ENCODE data around the gene PDE4D. TPM values are rescaled to one million over a fixed set of nuclear protein-coding genes. Genes with fewer than 3 reads are reported as not detected.

PDE4D gene
- polyA plus RNA-seq, 3 donors, result 1.3 to 22.7 (median 11.0) TPM

- 79 to 96% (median 93%) methylated on average over 3 of the region's 3 CpGs for WGBS, 3 donors
- H3K27ac ChIP-seq (ENCODE audit: low read depth, low read length), result no peak overlapping the region
Observed at GRCh38 chr5:59729357-59729756, 164.2 kb downstream of the PDE4D start.

DNA sequence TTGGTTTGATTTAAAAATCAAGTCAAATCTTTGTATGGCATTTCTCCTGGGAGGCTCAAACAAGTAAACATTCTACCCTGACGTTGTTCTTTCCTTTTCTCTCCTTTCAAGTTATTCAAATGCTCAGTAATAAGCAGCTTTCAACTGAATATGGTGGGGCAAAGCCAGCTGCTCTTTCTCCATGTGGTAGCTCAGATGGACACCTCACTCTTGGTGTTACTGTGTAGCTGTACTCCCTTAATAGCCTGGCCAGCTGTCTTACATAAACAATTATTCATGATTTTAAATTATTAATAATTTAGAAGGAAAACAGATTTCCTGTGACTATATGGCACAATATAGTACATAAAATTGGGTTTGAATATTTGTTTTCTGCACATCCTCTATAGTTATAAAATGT, 165.2 kb downstream of the PDE4D start:
- H3K27ac ChIP-seq (ENCODE audit: low read depth, low read length), result no peak overlapping the region

DNA sequence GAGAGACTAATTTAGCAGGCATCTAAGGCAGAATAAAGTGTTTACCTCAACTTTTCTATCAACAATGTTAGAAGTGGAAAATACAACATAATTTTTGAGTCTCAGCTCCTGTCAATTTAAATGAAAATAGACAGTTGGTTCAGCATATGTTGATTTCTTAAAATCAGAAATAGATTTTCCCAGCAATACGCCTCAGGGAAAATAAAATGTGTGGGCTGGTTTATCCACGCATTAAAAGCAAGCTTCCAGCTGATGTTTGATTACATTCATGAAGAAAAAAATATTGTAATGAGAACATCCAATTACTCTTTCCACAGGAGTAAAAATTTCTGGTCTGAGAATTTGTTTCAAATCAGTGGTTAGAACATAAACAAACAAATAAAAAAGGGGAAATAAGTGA, 166.3 kb downstream of the PDE4D start:
- H3K27ac ChIP-seq (ENCODE audit: low read depth, low read length), result no peak overlapping the region
- 89 to 93% (median 91%) methylated on average over 2 of the region's 2 CpGs for WGBS, 3 donors

More for the DNA sequence above, 165.2 kb downstream of the PDE4D start:
- 40 to 66% (median 60%) methylated on average over 1 of the region's 1 CpG for WGBS, 3 donors

GRCh38 chr5:59725392-59725767, 168.1 kb downstream of the PDE4D start:
- H3K27ac ChIP-seq (ENCODE audit: low read depth, low read length), result no peak overlapping the region
- 61 to 87% (median 77%) methylated on average over 1 of the region's 1 CpG for WGBS, 3 donors

DNA sequence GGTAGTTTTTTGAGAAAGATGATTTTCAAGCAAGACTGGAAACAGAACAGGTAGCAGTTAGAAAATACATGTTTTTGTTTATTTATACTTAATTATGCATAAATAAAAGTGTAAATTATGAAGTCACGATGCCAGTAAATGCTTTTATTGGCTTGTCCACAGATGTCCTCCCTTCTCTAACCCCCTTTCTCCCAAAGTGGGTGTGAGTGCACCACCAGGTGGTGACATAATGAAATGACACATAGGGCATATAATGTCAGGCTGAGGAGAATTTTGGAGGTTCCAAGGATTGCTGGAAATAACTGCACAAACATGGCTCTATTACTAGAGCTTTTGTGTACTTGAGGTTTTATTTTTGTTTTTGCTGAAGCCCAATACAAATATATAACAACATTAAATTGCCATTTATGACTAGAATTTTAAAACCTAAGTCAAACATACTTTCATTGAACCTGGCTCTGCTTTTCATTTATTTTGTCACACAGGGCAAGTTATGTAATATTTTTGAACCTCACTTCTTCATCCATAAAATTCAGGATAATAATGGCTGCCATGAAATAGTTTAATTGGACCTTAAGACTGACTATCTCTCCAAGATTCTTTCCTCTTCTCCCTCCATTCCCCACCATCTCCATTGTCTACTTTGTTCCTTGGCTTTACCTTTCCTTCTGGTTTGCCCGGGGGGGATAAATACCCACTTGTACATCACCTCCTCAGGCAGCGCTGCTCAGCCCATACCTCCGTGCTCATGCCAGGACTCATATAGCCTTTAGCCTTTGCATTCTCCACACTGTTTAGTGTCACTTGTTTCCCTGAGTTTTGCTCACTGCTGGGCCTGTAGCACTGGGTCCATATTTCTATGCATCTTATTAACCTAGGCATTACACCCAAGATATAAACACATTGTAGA, 168.8 kb downstream of the PDE4D start:
- 68 to 79% (median 75%) methylated on average over 4 of the region's 4 CpGs for WGBS, 3 donors

GRCh38 chr5:59722874-59723273, 170.7 kb downstream of the PDE4D start:
- H3K27ac ChIP-seq (ENCODE audit: low read depth, low read length), result no peak overlapping the region
- WGBS, 3 donors, result 82 to 91% (median 90%) methylated on average over 2 of the region's 2 CpGs

More for the DNA sequence above, 168.8 kb downstream of the PDE4D start:
- H3K27ac ChIP-seq (ENCODE audit: low read depth, low read length), result no peak overlapping the region

DNA sequence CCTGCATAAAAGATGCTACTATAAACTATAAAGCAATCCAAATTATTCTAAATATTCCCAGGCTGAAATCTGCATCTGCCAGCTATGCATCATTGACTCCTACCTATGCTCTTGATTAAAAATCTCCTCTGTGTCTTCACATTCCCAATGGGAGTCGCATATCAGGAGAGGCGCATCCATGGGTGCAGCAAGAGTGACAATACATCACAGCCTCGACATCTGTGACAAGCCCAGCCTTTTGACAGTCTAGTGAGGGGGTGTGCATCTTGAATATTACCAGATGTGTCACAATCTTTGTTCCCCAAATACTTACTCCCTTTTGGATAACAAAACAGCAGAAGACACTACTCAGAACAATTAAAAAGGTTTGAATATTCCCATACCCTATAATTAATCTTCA, 171.8 kb downstream of the PDE4D start:
- no peak overlapping the region for H3K27ac ChIP-seq (ENCODE audit: low read depth, low read length)
- 82 to 90% (median 88%) methylated on average over 3 of the region's 3 CpGs for WGBS, 3 donors

- 92 to 100% (median 100%) methylated on average over 1 of the region's 1 CpG for WGBS, 3 donors
Observed at GRCh38 chr5:59720063-59720462, 173.5 kb downstream of the PDE4D start.

GRCh38 chr5:59716966-59717500, 176.5 kb downstream of the PDE4D start:
- WGBS, 3 donors, result 30 to 93% (median 85%) methylated on average over 1 of the region's 1 CpG
- no peak overlapping the region for H3K27ac ChIP-seq (ENCODE audit: low read depth, low read length)

More at GRCh38 chr5:59720063-59720462, 173.5 kb downstream of the PDE4D start:
- no peak overlapping the region for H3K27ac ChIP-seq (ENCODE audit: low read depth, low read length)

GRCh38 chr5:59716029-59716428, 177.5 kb downstream of the PDE4D start:
- 83 to 90% (median 88%) methylated on average over 9 of the region's 9 CpGs for WGBS, 3 donors
- no peak overlapping the region for H3K27ac ChIP-seq (ENCODE audit: low read depth, low read length)

- H3K27ac ChIP-seq (ENCODE audit: low read depth, low read length), result no peak overlapping the region
- 91 to 95% (median 93%) methylated on average over 5 of the region's 5 CpGs for WGBS, 3 donors
Observed at GRCh38 chr5:59715228-59715627, 178.3 kb downstream of the PDE4D start.

DNA sequence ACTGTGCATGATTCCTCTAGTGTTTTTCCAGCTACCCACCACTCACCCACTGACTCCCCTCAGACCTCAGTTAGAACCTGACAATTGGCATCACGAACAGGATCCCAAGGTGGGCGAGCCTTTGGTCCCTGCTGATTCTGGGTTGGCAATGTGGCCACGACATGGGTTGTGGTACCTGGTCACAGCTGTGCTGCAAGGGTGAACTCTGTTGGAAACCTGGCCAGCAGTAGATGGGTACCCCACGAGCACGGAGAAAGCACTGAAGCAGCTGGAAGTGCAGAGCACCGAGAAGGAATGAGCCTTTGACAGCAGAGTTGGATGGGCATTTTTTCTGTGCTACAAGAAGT, 180.1 kb downstream of the PDE4D start:
- whole genome bisulfite sequencing, 3 donors, result 87 to 96% (median 96%) methylated on average over 6 of the region's 6 CpGs
- no peak overlapping the region for H3K27ac ChIP-seq (ENCODE audit: low read depth, low read length)

GRCh38 chr5:59712836-59713497, 180.6 kb downstream of the PDE4D start:
- WGBS, 3 donors, result 91 to 97% (median 97%) methylated on average over 6 of the region's 6 CpGs
- H3K27ac ChIP-seq (ENCODE audit: low read depth, low read length), result no peak overlapping the region

GRCh38 chr5:59711310-59711709, 182.2 kb downstream of the PDE4D start:
- WGBS, 3 donors, result 60 to 87% (median 76%) methylated on average over 1 of the region's 1 CpG

DNA sequence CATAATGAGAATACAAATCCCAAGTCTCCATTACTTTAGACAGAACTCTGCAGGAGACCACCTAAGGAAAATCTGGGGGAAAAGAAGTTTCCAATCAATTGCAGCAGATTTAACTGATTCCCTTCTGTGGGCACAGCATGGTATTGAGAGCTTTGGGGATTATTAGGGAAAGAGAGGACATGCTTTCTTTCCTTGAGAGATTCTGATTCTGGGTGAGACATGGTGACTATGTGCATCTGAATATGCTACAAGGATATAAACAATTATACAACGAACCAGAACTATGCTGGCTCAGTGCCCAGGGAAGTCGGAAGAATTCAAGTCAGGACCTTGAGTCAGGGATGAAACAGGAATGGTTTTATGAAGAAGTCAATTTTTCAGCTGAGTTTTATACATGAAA, 183.7 kb downstream of the PDE4D start:
- H3K27ac ChIP-seq (ENCODE audit: low read depth, low read length), result no peak overlapping the region
- 15 to 37% (median 30%) methylated on average over 2 of the region's 2 CpGs for WGBS, 3 donors

More at GRCh38 chr5:59711310-59711709, 182.2 kb downstream of the PDE4D start:
- H3K27ac ChIP-seq (ENCODE audit: low read depth, low read length), result no peak overlapping the region

DNA sequence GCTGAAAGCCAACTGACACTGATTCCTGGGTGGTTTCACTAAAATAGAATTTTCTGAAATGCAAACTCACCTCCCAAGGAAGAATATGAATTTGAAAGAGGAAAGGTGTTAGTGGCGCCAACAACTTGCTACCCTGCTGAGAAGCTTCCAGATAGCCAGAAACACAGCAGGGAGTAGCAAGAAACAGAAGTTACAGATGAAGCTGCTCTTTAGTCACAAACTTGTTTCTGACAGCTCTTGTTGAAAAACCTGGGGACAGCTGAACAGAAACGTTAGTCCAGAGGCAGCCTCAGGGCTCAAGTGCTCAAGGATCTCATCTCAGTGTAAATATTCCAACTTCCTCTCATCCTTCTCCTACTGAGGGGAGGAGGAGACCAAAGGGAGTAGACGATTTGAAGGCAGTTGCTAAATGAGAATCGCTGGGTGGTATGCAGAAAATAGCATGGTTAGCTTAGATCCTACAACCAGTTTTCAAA, 184.1 kb downstream of the PDE4D start:
- 30 to 41% (median 36%) methylated on average over 4 of the region's 4 CpGs for WGBS, 3 donors
- no peak overlapping the region for H3K27ac ChIP-seq (ENCODE audit: low read depth, low read length)

GRCh38 chr5:59704936-59705335, 188.6 kb downstream of the PDE4D start:
- 56 to 81% (median 76%) methylated on average over 1 of the region's 1 CpG for WGBS, 3 donors
- no peak overlapping the region for H3K27ac ChIP-seq (ENCODE audit: low read depth, low read length)

DNA sequence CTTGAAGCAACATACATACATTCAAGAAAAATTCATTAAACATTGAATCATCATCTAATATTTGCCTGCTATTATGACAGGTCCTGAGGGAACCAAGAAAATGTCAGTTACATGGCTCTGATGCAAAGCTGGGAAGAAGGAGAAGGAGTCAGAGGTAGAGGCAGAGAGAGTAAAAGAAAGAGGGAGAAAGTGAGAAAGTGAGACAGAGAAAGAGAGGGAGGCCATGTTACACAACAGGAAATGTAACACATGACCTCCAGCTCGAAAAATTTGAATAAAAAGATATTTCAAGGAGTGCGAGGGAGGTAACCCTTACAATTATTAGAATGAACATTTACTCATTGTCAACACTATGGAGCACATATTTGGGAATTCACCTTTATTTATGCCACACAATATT, 189.7 kb downstream of the PDE4D start:
- 66 to 70% (median 69%) methylated on average over 2 of the region's 2 CpGs for WGBS, 3 donors
- H3K27ac ChIP-seq (ENCODE audit: low read depth, low read length), result no peak overlapping the region

Measured in adipose tissue (tissue), 3 donors.